GM18519 (cell line): ENCODE data around the gene RAC3.

Experiments
- ATAC-seq: cut with Tn5 transposase; IDR thresholded peaks from one replicate; pipeline ENCODE4 v1.9.1; 2021; ENCODE audit warnings: mild to moderate bottlenecking, moderate library complexity; ENCODE audit not compliant: unreplicated experiment, low FRiP score

Gene RAC3

DNA sequence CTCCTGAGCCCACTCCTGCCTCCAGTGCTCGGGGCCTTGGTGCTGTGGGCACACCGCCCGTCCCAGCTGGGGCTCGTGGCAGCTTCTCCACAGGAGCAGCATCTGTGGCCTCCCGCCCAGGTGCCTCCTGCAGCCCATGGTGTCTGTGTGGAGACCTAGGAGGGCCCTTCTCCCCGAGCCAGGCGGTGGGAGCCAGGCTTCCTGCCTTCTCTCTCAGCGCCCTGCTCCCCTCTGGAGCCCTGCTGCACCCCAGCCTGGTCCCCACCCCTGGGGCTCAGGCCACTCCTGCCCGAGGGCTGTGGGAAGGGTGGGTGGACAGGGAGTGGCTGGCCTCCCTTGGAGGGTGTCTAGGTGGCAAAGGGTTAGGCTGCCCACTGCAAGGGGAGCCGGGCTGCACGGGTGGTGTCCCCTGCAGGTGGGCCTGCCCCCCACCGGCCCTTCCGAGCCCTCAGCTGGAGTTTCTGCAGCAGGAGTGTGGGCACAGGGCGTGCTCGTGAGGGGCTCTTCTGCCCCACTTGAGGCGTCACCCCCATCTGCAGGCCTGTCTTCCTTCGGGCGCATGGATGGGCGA lies 19.8 kb upstream of the RAC3 start:
- no peak for ATAC-seq

GRCh38 chr17:82012261-82012639 lies 19.2 kb upstream of the RAC3 start:
- ATAC-seq = no peak

DNA sequence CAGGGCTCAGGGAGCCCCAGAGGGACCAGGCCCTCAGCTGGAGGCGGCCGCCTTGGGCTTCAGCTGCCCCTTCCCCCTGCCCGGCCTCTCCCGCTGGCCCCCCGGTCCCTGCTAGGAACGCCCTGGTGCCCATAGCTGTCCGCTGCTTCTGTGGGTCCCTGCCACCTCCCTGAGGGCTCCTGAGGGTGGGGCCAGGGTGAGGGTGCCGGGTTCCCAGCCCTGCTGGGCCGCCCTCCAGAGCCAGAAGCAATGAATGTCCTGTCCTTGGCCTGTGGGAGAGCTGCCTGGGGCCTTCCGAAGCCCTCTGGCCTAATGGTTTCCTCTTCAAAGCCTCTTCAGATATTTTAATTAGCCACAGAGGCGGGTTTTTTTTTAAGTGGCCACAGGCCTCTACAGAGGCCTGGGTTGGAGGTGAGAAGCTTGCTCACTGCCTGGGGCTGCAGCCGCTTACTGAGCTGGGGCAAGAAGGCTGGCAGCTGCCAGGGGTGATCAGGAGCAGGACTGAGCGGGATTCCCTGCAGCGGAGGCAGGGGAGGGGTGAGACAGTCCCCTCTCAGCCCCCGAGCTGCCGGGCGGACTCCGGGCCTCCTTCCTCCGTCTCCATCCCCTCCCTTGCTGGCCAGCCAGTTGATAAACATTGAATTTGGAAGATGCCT lies 18.7 kb upstream of the RAC3 start:
- ATAC-seq = no peak

GRCh38 chr17:82013341-82013740 lies 18.1 kb upstream of the RAC3 start:
- no peak for ATAC-seq

DNA sequence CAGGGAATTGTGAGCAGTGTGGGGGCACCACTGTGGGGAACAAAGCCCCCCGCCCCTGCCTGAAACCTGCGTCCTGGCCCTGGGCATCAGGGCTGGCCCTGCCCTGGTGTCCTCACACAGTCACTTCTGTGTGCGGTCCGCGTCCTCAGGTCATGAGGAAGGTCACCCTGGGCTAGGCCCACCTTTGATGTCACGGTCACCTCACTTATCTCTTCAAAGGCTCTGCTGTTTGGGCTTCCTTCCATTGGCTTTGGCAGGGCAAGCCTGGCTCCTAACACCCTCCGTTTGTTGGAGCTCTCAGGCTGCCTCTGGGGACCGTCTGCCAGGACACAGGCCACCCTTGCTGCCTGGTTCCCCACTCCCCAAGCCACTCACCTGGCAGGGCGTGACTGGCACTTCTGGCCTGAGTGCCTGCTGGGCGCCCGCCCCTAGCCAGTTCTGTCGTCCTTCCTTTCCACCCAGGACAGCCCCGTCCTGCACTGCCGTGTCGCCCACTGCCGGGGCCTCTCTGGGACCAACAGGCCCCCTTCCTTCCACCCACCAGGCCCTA lies 17.6 kb upstream of the RAC3 start:
- ATAC-seq = no peak

- ATAC-seq = no peak
Observed at GRCh38 chr17:82014432-82014831, 17.0 kb upstream of the RAC3 start.

- no peak for ATAC-seq
Observed at GRCh38 chr17:82014971-82015310, 16.5 kb upstream of the RAC3 start.

DNA sequence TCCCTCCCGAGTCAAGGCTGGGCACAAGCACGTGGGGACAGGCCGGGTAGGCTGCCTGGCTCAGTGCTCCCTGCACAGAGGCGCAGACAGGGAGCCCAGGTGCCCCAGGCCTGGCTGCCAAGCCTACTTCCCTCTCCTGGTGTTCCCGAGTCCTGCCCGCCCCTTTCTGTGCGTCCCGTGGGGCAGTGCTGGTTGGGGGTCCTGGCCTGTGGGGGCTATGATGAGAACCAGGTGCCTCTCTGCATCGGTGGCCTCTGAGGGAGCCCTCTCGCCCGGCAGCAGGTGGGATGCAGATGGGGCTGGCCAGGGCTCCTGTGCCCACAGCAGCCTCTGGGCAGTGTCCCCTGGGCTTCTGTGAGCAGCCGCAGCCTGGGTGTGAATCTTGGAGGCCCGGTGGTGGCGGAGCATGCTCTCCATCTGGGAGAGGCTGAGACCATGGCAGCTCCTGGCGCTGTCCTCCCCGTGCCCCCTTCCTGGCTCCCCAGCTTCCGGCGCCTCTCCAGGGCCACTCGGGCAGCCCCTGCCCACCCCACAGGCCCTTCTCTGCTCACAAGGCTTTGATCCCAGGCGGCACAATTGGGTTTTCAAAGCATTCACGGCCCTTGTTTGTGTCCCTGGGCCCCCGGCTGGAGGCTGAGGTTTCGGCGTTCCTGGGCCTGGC lies 16.0 kb upstream of the RAC3 start:
- no peak for ATAC-seq

DNA sequence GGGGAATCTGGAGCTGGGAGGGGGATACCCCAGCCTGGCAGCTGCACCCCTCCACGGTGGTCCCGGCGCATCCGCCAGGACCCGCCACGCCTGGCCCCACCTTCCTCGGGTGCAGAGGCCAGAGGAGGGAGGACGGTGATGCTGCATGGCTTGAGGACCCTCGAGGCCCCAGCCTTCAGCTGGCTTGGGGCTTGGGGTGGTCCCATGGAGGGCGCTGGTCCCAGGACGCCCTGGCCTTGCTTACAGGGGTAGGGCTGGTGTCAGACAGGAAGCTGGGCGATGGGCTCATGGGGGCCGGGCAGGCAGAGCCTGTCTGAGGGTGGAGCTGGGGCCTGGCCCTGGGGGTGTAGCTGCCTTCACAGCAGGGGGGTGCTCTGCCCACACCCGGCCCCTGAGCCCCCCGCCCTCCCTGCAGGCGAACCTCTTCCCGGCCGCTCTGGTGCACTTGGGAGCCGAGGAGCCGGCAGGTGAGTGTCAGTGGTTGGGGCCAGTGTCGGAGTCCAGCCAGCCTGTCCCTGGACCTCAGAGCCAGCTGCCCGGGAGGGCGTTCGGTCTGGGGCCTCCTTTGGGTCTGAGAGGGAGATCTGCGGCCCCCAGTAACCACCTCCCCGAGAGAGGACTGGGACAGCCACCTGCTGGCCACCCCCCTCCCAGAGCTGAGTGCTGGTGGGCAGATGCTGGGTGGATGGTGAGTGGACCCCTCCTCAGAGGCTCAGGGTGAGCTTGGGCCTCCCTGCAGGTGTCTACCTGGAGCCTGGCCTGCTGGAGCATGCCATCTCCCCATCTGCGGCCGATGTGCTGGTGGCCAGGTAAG lies 15.2 kb upstream of the RAC3 start:
- ATAC-seq = no peak

DNA sequence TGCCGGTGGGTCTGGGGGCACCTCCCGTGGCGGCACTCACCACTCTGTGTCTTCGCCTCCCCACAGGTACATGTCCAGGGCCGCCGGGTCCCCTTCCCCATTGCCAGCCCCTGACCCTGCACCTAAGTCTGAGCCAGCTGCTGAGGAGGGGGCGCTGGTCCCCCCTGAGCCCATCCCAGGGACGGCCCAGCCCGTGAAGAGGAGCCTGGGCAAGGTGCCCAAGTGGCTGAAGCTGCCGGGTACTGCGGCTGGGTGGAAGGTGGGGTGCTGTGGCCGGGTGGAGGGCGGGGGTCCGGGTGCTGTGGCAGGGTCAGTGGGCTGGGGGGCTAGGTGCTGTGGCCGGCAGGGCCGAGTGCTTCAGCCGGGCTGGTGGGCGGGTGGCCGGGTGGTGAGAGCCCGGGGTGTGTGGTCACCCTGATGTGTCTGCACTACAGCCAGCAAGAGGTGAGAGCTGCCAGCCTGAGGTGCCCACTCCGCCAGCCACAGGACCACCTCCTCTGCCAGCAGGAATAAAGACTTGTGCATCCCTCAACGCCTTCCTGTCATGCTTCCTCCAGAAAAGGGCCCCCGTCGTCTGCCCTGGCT lies 14.5 kb upstream of the RAC3 start:
- no peak for ATAC-seq

DNA sequence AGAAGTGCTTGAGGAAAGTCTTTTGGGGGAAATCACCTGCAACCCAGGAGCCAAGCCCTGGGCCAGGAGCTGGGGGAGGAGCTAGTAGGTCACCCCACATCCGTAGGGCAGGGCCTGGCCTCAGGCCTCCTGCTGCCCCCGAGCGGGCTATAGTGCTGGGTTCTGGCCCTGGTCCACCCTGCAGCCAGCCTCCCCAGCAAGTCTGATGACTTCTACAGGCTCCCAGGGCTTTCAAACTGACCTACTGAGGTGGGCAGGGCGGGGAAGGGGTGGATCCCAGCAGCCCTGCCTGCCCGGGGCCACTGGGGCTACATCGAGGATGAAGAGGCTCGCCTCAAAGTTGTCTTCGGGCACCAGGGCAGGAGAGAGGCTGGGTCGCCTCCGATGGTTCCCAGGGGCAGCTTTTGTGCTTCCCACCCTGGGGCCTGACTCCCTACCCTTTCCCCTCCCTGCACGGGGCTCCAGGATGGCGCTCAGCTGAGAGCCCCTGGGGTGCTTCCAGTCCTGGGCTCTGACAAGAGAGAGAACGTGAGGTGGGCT lies 13.8 kb upstream of the RAC3 start:
- no peak for ATAC-seq

DNA sequence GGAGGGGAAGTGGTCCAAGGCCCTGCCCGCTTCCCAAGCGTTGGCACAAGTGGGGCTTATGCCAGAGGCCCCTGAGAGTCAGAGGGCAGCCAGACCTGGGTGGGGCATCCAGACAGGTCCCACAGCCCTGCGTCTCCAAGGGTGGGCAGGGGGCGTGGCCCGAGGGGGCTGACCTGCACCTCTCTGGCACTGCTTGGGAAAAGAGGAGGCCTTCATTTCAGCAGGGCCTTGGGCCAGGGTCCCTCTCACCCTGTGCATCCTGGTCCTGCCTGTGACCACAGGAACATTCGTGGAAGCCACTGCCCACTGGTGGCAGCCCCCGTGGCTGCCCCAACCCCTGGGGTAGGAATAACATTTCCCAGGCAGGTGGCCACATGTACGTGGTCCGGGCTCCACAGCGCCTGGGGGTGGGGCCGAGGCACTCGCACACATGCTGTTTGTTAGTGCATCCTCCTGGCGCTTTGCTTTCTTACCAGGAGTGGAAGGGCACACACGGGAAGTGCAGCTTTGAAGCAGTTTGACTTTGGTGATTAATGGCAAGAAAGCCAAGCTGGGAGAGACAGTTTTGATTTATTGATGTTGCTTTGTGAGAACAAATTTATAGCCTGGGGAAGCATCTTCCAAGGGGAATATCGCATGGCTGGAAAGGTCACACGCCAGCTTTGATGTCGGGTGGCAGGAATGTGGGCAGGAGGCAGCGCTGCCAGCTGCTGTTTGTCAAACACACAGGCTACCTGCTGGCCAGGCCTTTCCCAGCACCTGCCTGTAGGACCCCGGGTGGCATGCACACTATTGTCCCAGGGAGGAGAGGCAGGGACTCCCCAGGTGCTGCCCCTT lies 13.1 kb upstream of the RAC3 start:
- no peak for ATAC-seq

- ATAC-seq = no peak
Observed at GRCh38 chr17:82018989-82019689, 12.3 kb upstream of the RAC3 start.

DNA sequence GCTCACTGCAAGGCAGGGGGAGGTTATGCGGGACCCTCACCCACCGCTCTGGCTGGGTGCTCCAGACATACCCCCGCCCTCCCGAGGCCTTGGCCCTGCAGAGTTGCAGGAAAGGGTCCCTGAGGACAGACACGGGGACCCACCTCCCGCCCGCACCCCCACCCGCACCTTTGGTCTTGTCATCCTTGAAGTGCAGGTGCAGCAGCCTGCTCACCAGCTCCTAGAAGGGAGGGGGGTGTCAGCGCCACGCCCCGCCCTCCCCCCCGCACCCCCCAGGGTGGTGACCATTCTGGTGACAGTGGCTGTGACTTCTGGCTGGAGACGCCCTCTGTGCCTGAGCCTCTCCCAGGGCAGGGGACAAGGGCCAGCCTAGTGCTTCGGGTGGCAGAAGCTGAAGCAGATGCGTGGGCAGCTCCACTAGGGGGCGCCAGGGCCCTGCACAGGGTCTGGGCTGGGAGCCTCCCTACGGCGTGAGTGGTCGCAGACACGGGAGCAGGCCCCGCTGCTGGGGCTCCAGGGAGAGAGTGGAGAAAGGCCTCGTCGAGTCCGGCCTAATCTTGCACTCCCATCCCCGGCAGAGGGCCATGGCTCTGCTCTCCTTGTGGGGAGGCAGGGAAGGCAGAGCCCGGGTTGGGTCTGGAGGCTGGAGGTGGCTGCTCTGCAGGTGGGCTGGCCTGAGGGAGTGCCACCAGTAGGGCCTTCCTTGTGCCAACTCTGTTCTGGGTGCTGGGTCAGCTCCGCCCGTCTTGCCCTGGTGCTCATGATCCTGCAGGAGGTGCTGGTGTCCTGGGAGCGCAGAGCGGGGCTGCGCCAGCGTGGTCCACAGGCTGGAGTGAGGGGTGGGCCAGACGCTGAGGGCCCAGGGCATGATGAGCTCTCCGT lies 11.5 kb upstream of the RAC3 start:
- no peak for ATAC-seq

GRCh38 chr17:82020572-82021106 lies 10.8 kb upstream of the RAC3 start:
- no peak for ATAC-seq

DNA sequence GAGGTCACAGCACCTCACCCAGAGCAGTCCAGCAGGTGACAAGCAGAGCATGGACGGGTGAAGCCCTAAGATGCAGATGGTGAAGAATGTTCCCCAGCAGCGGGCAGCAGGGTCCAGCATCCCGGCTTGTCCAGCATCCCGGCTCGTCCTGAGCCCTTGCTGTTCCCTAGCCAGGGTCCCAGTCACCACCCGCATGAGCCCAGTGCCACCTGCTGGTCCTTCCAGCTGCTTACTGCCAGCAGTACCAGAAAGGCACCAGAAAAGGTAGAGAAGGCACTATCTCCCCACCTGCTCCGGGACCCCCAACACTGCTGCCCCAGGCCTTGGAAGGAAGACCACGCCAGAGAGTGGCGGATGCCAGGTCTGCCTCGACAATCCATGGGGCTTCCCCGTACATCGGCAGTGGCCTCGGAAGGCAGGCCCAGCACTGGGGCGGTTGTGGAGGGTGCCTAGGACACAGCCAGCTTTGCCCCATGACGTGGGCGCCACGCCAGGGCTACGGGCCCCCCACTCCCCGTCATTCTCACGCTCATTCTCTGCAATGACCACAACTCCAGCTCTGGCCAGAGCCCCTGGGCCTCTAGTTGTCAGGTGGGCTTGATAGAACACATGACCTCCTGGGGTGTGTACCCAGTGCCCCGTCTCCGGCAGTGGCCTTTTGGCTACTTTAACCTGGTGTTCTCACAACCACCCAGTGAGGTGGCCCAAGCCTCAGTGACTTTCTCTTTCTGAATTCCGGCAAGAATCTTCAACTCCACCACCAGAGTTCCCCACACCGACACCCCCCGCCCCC lies 10.2 kb upstream of the RAC3 start:
- ATAC-seq = no peak

DNA sequence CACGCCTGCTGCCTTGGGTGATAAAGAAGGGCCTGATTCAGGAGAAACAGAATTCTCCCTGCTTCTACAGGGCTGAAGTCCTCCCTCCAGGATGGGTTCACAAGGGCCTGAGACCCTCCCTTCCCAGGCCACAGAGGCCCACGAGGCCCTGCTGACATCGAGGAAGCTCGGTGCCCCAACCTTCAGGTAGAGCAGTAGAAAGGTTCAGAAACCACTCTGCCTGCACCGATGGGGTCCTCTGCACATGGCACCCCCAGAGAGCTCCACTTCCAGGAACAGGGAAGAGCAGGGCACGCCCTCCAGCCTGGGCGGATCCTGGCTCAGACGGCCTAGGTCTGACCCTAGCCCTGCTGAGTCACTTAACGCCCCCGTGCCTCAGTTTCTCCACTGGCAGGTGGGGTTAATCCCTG lies 9.6 kb upstream of the RAC3 start:
- ATAC-seq = no peak
